ENCODE measurements around the gene TMEM175.

TMEM175 gene

DNA sequence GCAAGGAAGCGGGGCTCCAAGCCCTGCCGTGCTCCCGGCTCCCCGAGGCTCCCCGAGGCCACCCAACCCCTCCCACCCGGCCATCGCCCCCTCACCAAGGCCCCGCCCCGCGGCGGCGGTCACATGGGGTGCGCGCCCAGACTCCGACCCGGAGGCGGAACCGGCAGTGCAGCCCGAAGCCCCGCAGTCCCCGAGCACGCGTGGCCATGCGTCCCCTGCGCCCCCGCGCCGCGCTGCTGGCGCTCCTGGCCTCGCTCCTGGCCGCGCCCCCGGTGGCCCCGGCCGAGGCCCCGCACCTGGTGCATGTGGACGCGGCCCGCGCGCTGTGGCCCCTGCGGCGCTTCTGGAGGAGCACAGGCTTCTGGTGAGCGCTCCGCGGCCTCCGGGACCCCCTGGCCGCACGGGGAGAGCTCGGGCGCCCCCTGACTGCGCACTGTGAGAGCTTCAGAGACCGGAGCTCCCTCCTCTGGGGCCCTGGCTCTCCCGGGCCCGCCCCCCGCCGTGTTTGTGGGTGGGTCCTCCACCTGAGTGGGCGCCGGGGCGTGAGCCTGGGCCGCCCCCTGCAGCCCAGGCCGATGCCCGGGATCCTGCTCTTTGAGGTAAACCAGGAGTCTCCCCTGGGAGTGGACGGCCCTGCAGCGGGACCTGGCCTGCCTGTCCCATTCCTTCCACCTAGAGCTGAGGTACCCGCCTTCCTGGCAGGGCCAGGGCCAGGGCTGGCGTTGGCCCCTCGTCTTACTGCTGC, 54.8 kb downstream of the TMEM175 start, which contains the start of gene IDUA (continued):
- TF ChIP-seq, protein P1, sequence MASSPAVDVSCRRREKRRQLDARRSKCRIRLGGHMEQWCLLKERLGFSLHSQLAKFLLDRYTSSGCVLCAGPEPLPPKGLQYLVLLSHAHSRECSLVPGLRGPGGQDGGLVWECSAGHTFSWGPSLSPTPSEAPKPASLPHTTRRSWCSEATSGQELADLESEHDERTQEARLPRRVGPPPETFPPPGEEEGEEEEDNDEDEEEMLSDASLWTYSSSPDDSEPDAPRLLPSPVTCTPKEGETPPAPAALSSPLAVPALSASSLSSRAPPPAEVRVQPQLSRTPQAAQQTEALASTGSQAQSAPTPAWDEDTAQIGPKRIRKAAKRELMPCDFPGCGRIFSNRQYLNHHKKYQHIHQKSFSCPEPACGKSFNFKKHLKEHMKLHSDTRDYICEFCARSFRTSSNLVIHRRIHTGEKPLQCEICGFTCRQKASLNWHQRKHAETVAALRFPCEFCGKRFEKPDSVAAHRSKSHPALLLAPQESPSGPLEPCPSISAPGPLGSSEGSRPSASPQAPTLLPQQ (tag by site-specific recombination; IDR thresholded peaks at IDR 0.05) = 0 out of 2 replicates have a peak, but pooled peaks have one; percentile 11
- TF ChIP-seq, protein P2, sequence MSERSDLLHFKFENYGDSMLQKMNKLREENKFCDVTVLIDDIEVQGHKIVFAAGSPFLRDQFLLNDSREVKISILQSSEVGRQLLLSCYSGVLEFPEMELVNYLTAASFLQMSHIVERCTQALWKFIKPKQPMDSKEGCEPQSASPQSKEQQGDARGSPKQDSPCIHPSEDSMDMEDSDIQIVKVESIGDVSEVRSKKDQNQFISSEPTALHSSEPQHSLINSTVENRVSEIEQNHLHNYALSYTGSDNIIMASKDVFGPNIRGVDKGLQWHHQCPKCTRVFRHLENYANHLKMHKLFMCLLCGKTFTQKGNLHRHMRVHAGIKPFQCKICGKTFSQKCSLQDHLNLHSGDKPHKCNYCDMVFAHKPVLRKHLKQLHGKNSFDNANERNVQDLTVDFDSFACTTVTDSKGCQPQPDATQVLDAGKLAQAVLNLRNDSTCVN (tag by site-specific recombination; optimal IDR thresholded peaks at IDR 0.05) = peak; percentile 61
- TF ChIP-seq ZIC2 (tag by site-specific recombination; IDR thresholded peaks at IDR 0.05) (peak; percentile 83), SP2 (tag by site-specific recombination; IDR thresholded peaks at IDR 0.05) (peak; percentile 69), ZNF561 (tag by site-specific recombination; IDR thresholded peaks at IDR 0.05; ENCODE audit: borderline replicate concordance) (peak; percentile 55; the same call in 1 of the 2 replicates), EGR2 (tag by site-specific recombination; IDR thresholded peaks at IDR 0.05; ENCODE audit: low read depth) (peak; percentile 70; the same call in 1 of the 2 replicates), ZSCAN30 (tag by site-specific recombination; IDR thresholded peaks at IDR 0.05) (peak; percentile 43; the same call in 1 of the 2 replicates), SP3 (tag by site-specific recombination; IDR thresholded peaks at IDR 0.05) (peak; percentile 56), ZNF423 (tag by site-specific recombination; IDR thresholded peaks at IDR 0.05) (peak; percentile 91), KLF16 (tag by site-specific recombination; IDR thresholded peaks at IDR 0.05) (peak; percentile 18; the same call in 1 of the 2 replicates)
- TF ChIP-seq, protein P3, sequence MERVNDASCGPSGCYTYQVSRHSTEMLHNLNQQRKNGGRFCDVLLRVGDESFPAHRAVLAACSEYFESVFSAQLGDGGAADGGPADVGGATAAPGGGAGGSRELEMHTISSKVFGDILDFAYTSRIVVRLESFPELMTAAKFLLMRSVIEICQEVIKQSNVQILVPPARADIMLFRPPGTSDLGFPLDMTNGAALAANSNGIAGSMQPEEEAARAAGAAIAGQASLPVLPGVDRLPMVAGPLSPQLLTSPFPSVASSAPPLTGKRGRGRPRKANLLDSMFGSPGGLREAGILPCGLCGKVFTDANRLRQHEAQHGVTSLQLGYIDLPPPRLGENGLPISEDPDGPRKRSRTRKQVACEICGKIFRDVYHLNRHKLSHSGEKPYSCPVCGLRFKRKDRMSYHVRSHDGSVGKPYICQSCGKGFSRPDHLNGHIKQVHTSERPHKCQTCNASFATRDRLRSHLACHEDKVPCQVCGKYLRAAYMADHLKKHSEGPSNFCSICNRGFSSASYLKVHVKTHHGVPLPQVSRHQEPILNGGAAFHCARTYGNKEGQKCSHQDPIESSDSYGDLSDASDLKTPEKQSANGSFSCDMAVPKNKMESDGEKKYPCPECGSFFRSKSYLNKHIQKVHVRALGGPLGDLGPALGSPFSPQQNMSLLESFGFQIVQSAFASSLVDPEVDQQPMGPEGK (tag by site-specific recombination; IDR thresholded peaks at IDR 0.05) = peak; percentile 41

DNA sequence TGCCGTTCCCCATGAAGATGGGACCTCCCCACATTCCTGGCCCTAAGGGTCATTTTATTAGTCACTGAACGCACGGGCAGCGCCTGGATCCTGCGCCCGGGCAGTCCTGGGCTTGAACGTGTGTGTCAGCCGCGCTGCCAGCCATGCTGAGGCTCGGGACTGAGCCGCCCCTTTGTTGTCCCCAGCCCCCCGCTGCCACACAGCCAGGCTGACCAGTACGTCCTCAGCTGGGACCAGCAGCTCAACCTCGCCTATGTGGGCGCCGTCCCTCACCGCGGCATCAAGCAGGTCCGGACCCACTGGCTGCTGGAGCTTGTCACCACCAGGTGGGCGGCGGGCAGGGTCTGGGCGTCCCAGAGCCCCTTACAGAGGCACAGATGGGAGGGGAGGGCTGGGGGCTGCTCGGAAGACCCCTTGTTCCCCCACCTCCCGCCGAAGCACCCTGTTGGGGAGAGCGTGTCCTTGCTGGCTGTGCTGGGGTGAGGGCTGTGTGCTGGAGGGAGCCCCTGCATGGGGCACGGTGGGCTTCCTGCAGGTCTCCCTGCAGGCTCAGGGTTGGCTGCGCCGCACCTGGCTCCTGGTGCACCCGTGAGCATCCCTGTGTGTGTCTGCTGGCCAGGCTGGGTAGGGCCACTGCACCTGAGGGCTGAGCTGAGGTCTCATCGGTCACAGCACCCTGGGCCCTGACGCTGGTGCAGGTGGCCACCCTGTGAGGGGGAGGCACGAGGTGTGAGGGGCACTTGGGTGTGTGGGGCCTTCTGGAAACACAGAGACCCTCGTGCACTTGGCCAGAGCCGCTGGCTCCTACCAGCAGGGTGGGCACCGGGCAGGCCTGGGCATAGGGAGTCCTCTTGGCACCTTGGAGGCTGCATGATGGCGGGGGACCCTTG, 55.6 kb downstream of the TMEM175 start:
- Histone ChIP-seq H3K9me3 (ENCODE audit: control insufficient read depth, insufficient read depth, low read depth, low read length) (no peaks in the 10 kb centered on the region), H3K27ac (ENCODE audit: extremely low read depth, low read depth, low read length) (no peak overlapping the region), H3K4me1 (ENCODE audit: control insufficient read depth, insufficient read depth, low read length) (no peaks in the 10 kb centered on the region), H3K36me3 (ENCODE audit: control insufficient read depth in 2 of 2, insufficient read depth in 1 of 2, low read length in 2 of 2) (peaks cover 0 to 4% of the 10 kb centered on the region in 2 experiments; a peak in 1 of 3 replicates), H3K4me3 (ENCODE audit: low read depth, low read length) (peak overlapping the region; percentile 36)
- POLR2A ChIA-PET = no interaction called here
- CTCF ChIA-PET = interaction anchor here (0.6 to 2.1 kb wide), 4 partner anchors 13 to 246 kb away, joined by 3 to 12 read pairs (median 4); no protein-coding TSS in a partner anchor
- TF ChIP-seq ZNF626 (tag by site-specific recombination; IDR thresholded peaks at IDR 0.05) = no peak
- TF ChIP-seq, protein P4, sequence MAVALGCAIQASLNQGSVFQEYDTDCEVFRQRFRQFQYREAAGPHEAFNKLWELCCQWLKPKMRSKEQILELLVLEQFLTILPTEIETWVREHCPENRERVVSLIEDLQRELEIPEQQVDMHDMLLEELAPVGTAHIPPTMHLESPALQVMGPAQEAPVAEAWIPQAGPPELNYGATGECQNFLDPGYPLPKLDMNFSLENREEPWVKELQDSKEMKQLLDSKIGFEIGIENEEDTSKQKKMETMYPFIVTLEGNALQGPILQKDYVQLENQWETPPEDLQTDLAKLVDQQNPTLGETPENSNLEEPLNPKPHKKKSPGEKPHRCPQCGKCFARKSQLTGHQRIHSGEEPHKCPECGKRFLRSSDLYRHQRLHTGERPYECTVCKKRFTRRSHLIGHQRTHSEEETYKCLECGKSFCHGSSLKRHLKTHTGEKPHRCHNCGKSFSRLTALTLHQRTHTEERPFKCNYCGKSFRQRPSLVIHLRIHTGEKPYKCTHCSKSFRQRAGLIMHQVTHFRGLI (tag by site-specific recombination; IDR thresholded peaks at IDR 0.05) = no peak
- TF ChIP-seq, protein P5, sequence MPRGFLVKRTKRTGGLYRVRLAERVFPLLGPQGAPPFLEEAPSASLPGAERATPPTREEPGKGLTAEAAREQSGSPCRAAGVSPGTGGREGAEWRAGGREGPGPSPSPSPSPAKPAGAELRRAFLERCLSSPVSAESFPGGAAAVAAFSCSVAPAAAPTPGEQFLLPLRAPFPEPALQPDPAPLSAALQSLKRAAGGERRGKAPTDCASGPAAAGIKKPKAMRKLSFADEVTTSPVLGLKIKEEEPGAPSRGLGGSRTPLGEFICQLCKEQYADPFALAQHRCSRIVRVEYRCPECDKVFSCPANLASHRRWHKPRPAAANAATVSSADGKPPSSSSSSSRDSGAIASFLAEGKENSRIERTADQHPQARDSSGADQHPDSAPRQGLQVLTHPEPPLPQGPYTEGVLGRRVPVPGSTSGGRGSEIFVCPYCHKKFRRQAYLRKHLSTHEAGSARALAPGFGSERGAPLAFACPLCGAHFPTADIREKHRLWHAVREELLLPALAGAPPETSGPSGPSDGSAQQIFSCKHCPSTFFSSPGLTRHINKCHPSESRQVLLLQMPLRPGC (tag by site-specific recombination; IDR thresholded peaks at IDR 0.05) = no peak
- no peak for TF ChIP-seq PRDM1 (tag by site-specific recombination; IDR thresholded peaks at IDR 0.05)
- no peak for TF ChIP-seq EGR2 (tag by site-specific recombination; IDR thresholded peaks at IDR 0.05; ENCODE audit: low read depth)
- TF ChIP-seq, protein P3 (tag by site-specific recombination; IDR thresholded peaks at IDR 0.05) = no peak; the same call in none of the 2 replicates
- TF ChIP-seq, protein P6, sequence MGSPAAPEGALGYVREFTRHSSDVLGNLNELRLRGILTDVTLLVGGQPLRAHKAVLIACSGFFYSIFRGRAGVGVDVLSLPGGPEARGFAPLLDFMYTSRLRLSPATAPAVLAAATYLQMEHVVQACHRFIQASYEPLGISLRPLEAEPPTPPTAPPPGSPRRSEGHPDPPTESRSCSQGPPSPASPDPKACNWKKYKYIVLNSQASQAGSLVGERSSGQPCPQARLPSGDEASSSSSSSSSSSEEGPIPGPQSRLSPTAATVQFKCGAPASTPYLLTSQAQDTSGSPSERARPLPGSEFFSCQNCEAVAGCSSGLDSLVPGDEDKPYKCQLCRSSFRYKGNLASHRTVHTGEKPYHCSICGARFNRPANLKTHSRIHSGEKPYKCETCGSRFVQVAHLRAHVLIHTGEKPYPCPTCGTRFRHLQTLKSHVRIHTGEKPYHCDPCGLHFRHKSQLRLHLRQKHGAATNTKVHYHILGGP (tag by site-specific recombination; IDR thresholded peaks at IDR 0.05) = no peak
- no peak for TF ChIP-seq ZNF677 (tag by site-specific recombination; IDR thresholded peaks at IDR 0.05)
- no peak for TF ChIP-seq ZNF433 (tag by site-specific recombination; IDR thresholded peaks at IDR 0.05; ENCODE audit: low read depth)
- no peak for TF ChIP-seq ZNF324 (tag by site-specific recombination; IDR thresholded peaks at IDR 0.05)
- no peak for TF ChIP-seq HOXC10 (CRISPR knock-in tag; IDR thresholded peaks at IDR 0.05)
- no peak for TF ChIP-seq KLF9 (tag by site-specific recombination; IDR thresholded peaks at IDR 0.05; ENCODE audit: low read depth)

Measured in HEK293 (cell line).